ENCODE measurements around the gene MED12L.

GRCh38 chr3:151204530-151205402 lies 119.3 kb downstream of the MED12L start:
- no peak for TF ChIP-seq CTCF (IDR thresholded peaks at IDR 0.05; ENCODE audit: low read length)
- TF ChIP-seq EZH2 (IDR thresholded peaks at IDR 0.05; ENCODE audit: borderline replicate concordance, low read length) = no peak
